HUES6 (cell line): ENCODE measurements around the gene PIGW.
A peak's percentile ranks its signal among the peaks of the same experiment; 100 is the strongest.

Source experiments
- H3K27ac ChIP-seq: 2 replicates; pipeline ENCODE4 v1.7.0; 2013; ENCODE audit warnings: low read depth, mild to moderate bottlenecking, low read length, inconsistent platforms
- H3K27me3 ChIP-seq: 2 replicates; pipeline ENCODE4 v1.6.1; 2013; ENCODE audit warnings: low read length; ENCODE audit not compliant: control insufficient read depth, insufficient read depth
- H3K36me3 ChIP-seq: 2 replicates; pipeline ENCODE4 v1.6.1; 2013; ENCODE audit warnings: low read length; ENCODE audit not compliant: control insufficient read depth, insufficient read depth
- H3K4me1 ChIP-seq: 2 replicates; pipeline ENCODE4 v1.6.1; 2013; ENCODE audit warnings: low read length; ENCODE audit not compliant: control insufficient read depth, insufficient read depth
- H3K4me3 ChIP-seq: 2 replicates; pipeline ENCODE4 v1.5.1; 2013; ENCODE audit warnings: low read depth, low read length
- H3K9ac ChIP-seq: one replicate; pipeline ENCODE4 v1.6.1; 2013; ENCODE audit warnings: mild to moderate bottlenecking, low read length
- H3K9me3 ChIP-seq: 2 replicates; pipeline ENCODE4 v1.6.1; 2013; ENCODE audit warnings: low read depth, low read length; ENCODE audit not compliant: control insufficient read depth, insufficient read depth

PIGW gene

DNA sequence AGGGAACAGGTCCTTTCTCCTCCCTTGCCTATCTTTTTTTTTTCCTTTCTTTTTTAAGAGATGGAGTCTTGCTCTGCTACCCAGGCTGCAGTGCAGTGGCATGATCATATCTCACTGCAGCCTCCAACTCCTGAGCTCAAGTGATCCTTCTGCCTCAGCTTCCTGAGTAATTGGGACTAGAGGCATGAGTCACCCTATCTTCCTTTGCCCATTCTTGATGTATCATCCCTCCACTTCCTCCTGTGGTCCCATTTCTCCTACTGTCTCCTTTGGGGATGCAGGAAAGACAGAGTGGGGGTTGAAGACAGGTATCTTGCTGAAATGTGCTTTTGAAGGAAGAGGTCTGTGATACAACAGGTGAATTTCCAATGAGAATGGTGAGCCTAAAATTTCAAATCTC lies 5.7 kb upstream of the PIGW start:
- Histone ChIP-seq H3K9ac (no peak overlapping the region), H3K4me1 (0 out of 2 replicates have a peak, but pooled peaks cover 5% of the 10 kb centered on the region), H3K27ac (no peak overlapping the region), H3K27me3 (no peaks in the 10 kb centered on the region), H3K4me3 (no peak overlapping the region), H3K9me3 (no peaks in the 10 kb centered on the region), H3K36me3 (peaks cover 93% of the 10 kb centered on the region)

DNA sequence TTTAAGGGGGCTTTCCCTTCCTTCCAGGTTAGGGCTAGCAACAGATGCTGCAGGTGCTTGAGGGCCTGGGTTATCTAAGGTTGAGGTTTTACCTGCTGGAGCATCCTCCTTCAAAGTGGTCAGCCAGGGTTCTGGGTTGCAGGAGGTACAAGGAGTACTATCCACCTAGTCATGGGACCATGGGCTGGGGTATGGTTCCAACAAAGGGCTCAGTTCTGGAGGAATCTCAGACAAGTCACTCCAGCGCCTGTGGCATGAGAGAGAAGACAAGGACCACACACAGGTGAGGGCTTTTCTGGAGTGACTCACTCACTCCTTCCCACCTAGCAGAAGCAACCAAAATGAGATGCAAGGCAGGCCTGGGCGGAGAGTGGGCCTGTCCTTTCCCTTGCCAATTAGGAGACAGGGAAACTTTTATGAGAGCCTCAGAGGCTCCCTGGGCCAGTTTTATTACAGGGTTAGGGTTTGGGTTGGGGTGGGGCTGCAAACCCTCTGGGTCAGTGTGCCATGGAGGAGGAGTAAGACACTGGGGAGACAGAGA lies 2.3 kb upstream of the PIGW start:
- H3K27me3 ChIP-seq: no peaks in the 10 kb centered on the region
- H3K4me3 ChIP-seq: no peak overlapping the region
- H3K27ac ChIP-seq: no peak overlapping the region
- peaks cover 72% of the 10 kb centered on the region for H3K36me3 ChIP-seq
- H3K9ac ChIP-seq: no peak overlapping the region
- H3K4me1 ChIP-seq: 0 out of 2 replicates have a peak, but pooled peaks cover 5% of the 10 kb centered on the region
- H3K9me3 ChIP-seq: no peaks in the 10 kb centered on the region

GRCh38 chr17:36533935-36534839 lies 600 bp upstream of the PIGW start:
- no peaks in the 10 kb centered on the region for H3K27me3 ChIP-seq
- peak overlapping the region; percentile 86 for H3K4me3 ChIP-seq
- H3K9ac ChIP-seq: peak overlapping the region; percentile 98
- H3K4me1 ChIP-seq: 0 out of 2 replicates have a peak, but pooled peaks cover 5% of the 10 kb centered on the region
- H3K36me3 ChIP-seq: peaks cover 65% of the 10 kb centered on the region
- H3K9me3 ChIP-seq: no peaks in the 10 kb centered on the region
- H3K27ac ChIP-seq: peak overlapping the region; percentile 89

DNA sequence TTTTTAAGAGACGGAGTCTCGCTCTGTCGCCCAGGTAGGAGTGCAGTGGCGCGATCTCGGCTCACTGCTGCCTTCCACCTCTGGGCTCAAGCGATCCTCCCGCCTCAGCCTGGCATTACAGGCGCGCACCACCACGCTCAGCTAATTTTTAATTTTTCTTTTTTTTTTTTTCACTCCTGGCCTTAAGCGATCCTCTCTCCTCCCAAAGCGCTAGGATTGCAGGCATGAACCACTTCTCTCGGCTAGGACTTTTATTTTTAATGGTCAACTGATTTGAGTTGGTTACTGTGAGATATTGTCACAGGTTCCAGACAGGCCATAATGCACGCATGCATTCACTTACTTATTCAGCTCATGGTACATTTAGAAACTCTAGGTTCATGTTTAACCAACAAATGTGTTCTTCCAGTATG lies 888 bp downstream of the PIGW start:
- peak overlapping the region; percentile 86 for H3K4me3 ChIP-seq
- no peaks in the 10 kb centered on the region for H3K9me3 ChIP-seq
- H3K36me3 ChIP-seq: peaks cover 50% of the 10 kb centered on the region
- H3K4me1 ChIP-seq: 0 out of 2 replicates have a peak, but pooled peaks cover 5% of the 10 kb centered on the region
- H3K9ac ChIP-seq: peak overlapping the region; percentile 98
- peak overlapping the region; percentile 89 for H3K27ac ChIP-seq
- no peaks in the 10 kb centered on the region for H3K27me3 ChIP-seq

- peaks cover 21% of the 10 kb centered on the region for H3K36me3 ChIP-seq
- H3K9ac ChIP-seq: no peak overlapping the region
- no peaks in the 10 kb centered on the region for H3K9me3 ChIP-seq
- no peaks in the 10 kb centered on the region for H3K4me1 ChIP-seq
- no peak overlapping the region for H3K4me3 ChIP-seq
- H3K27ac ChIP-seq: no peak overlapping the region
- H3K27me3 ChIP-seq: no peaks in the 10 kb centered on the region
Observed at GRCh38 chr17:36540696-36541095, 5.9 kb downstream of the PIGW start.

- H3K27me3 ChIP-seq: no peaks in the 10 kb centered on the region
- peaks cover 9% of the 10 kb centered on the region; the same call in 1 of the 2 replicates for H3K4me1 ChIP-seq
- no peak overlapping the region for H3K4me3 ChIP-seq
- peaks cover 7% of the 10 kb centered on the region for H3K36me3 ChIP-seq
- no peaks in the 10 kb centered on the region for H3K9me3 ChIP-seq
- no peak overlapping the region for H3K27ac ChIP-seq
- no peak overlapping the region for H3K9ac ChIP-seq
Observed at GRCh38 chr17:36542755-36543154, 8.0 kb downstream of the PIGW start.

DNA sequence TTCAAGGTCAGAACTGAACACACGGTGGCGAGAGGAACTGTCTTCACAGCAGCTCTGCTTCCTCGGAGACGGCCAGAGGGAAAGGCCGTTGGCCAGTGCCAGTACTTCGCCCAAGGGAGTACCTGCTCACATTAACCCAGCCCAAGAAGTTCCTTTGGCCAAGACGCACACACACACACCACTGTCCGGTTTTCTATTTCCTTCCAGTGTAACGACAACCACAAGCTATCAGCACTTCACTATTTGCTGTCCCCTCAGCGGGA lies 9.2 kb downstream of the PIGW start:
- H3K9ac ChIP-seq: peak overlapping the region; percentile 97

DNA sequence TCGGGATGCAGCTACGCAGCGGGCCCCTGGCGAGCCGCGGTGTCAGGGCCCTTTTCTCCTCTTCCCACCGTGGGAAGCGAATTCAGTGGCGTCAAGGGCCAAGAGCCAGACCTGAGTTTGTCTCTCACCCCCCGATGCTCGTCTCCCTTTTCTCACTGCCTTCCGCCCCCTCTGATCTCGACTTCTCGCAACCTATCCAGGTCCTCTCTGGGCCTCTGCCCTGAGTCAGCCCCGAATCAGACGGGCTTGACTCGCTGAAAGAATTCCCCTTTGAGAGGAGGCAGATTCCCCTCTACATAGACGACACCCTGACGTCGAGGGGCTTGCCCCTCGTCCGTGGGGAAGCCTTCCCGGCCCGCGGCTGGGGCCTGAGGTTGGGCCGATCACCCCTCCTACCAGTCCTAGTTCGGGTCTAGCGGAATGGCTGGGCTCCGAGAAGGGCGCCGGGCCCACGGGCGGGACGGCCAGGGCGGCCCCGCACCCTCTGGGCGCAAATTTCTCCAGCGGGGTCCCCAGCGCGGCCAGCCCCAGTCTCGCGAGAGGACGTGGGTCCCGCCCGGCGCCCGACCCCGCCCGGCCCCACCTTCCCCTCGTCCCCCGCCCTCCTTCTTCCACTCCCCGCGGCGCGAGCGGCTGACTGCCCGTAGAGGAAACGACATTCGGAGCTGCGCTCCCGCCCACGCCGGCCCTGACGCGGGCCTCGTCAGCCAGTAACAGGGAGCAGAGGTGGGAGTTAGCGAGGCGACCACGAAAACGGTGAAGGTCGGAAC lies 9.7 kb downstream of the PIGW start, which contains the start of gene GGNBP2:
TSS of gene GGNBP2 (plus strand) at position 613 of the 770 bp plus-strand sequence. CDS start 806 bp downstream, outside the sequence.
- Histone ChIP-seq H3K4me3 (peak within 1 kb of the TSS; percentile 96), H3K9me3 (no peaks in the 10 kb centered on the region), H3K9ac (peak within 1 kb of the TSS; percentile 97), H3K4me1 (peaks cover 12% of the 10 kb centered on the region; the same call in 1 of the 2 replicates), H3K27me3 (no peaks in the 10 kb centered on the region), H3K27ac (peak within 1 kb of the TSS; percentile 93), H3K36me3 (no peaks in the 10 kb centered on the region)

More for the DNA sequence above, 9.2 kb downstream of the PIGW start:
- Histone ChIP-seq H3K36me3 (no peaks in the 10 kb centered on the region), H3K4me3 (peak overlapping the region; percentile 82), H3K9me3 (no peaks in the 10 kb centered on the region), H3K4me1 (peaks cover 12% of the 10 kb centered on the region; the same call in 1 of the 2 replicates), H3K27me3 (no peaks in the 10 kb centered on the region), H3K27ac (peak overlapping the region; percentile 93; the same call in 1 of the 2 replicates)

GRCh38 chr17:36545077-36545464 lies 10.3 kb downstream of the PIGW start:
- peak overlapping the region; percentile 97 for H3K9ac ChIP-seq
- H3K36me3 ChIP-seq: no peaks in the 10 kb centered on the region
- peak overlapping the region; percentile 96 for H3K4me3 ChIP-seq
- no peaks in the 10 kb centered on the region for H3K9me3 ChIP-seq
- peaks cover 12% of the 10 kb centered on the region; the same call in 1 of the 2 replicates for H3K4me1 ChIP-seq
- H3K27me3 ChIP-seq: no peaks in the 10 kb centered on the region
- peak overlapping the region; percentile 93; the same call in 1 of the 2 replicates for H3K27ac ChIP-seq

- H3K9ac ChIP-seq: peak overlapping the region; percentile 95
- H3K36me3 ChIP-seq: no peaks in the 10 kb centered on the region
- H3K9me3 ChIP-seq: no peaks in the 10 kb centered on the region
- H3K4me3 ChIP-seq: peak overlapping the region; percentile 96
- peak overlapping the region; percentile 70 for H3K27ac ChIP-seq
- H3K27me3 ChIP-seq: no peaks in the 10 kb centered on the region
- peaks cover 12% of the 10 kb centered on the region; the same call in 1 of the 2 replicates for H3K4me1 ChIP-seq
Observed at GRCh38 chr17:36545465-36546417, 11.0 kb downstream of the PIGW start.
